ENCODE data around the gene RLN3. TPM values are rescaled to one million over a fixed set of nuclear protein-coding genes. Genes with fewer than 3 reads are reported as not detected.

RLN3 gene
- total and polyA plus RNA-seq, 9 of the 15 experiments (the other 6 are each of a cell fraction or from before 2014, with no cell fraction given) = 0.31 to 1.2 (median 0.71) TPM; not detected in 6

DNA sequence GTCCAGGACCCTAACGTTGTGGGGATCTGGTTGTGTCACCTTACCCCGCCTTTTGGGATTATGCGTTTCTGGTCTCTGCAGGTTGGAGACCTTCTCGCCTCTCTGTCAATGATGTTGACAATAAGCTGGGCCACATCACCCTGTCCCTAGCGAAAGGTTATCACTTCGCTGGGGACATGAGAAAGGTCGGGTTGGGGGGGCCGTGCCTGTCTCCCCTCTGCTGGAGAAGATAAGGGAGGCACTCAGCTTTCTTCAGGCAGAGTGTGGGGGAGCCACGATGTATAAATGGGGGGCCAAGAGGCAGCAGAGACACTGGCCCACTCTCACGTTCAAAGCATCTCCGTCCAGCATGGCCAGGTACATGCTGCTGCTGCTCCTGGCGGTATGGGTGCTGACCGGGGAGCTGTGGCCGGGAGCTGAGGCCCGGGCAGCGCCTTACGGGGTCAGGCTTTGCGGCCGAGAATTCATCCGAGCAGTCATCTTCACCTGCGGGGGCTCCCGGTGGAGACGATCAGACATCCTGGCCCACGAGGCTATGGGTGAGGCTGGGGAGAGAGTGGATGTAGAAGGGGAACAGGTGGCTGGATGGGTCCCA lies at the start of gene RLN3 (continued):
- TF ChIP-seq POLR2AphosphoS5 (IDR thresholded peaks at IDR 0.05; ENCODE audit: control insufficient read depth, insufficient read depth, low read depth, low read length) (peak; percentile 48; the same call in 1 of the 2 replicates), MED1 (CRISPR knock-in tag; IDR thresholded peaks at IDR 0.05; ENCODE audit: borderline replicate concordance) (0 out of 2 replicates have a peak, but pooled peaks have one; percentile 56), TBP (optimal IDR thresholded peaks at IDR 0.05; ENCODE audit: low read depth, low read length) (no peak), POLR2B (IDR thresholded peaks at IDR 0.05; ENCODE audit: low read depth, partially characterized antibody) (no peak), TRIM28 (IDR thresholded peaks at IDR 0.05) (no peak), DACH1 (IDR thresholded peaks at IDR 0.05; ENCODE audit: partially characterized antibody) (no peak), MECOM (CRISPR knock-in tag; IDR thresholded peaks at IDR 0.05) (no peak), TAL1 (IDR thresholded peaks at IDR 0.05) (peak; percentile 60; the same call in 1 of the 2 replicates), SMARCE1 (IDR thresholded peaks at IDR 0.05) (peak; percentile 50; the same call in 1 of the 2 replicates), PHTF2 (CRISPR knock-in tag; IDR thresholded peaks at IDR 0.05) (no peak), NR2C1 (IDR thresholded peaks at IDR 0.05) (peak; percentile 40), NR2C1 (tag; IDR thresholded peaks at IDR 0.05) (peak; percentile 43; the same call in 1 of the 2 replicates), TGIF2 (CRISPR knock-in tag; IDR thresholded peaks at IDR 0.05) (no peak), ZNF384 (IDR thresholded peaks at IDR 0.05; ENCODE audit: low read depth, low read length) (no peak), RAD21 (CRISPR knock-in tag; conservative IDR thresholded peaks at IDR 0.05 in 1 of 2, IDR thresholded peaks at IDR 0.05 in 1 of 2) (no peak), TCF3 (CRISPR knock-in tag; IDR thresholded peaks at IDR 0.05) (peak; percentile 83)
- TF ChIP-seq, protein P1, sequence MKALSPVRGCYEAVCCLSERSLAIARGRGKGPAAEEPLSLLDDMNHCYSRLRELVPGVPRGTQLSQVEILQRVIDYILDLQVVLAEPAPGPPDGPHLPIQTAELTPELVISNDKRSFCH (CRISPR knock-in tag; IDR thresholded peaks at IDR 0.05) = no peak
- TF ChIP-seq, protein P1 (tag; IDR thresholded peaks at IDR 0.05) = peak; percentile 99
- TF ChIP-seq, protein P2, sequence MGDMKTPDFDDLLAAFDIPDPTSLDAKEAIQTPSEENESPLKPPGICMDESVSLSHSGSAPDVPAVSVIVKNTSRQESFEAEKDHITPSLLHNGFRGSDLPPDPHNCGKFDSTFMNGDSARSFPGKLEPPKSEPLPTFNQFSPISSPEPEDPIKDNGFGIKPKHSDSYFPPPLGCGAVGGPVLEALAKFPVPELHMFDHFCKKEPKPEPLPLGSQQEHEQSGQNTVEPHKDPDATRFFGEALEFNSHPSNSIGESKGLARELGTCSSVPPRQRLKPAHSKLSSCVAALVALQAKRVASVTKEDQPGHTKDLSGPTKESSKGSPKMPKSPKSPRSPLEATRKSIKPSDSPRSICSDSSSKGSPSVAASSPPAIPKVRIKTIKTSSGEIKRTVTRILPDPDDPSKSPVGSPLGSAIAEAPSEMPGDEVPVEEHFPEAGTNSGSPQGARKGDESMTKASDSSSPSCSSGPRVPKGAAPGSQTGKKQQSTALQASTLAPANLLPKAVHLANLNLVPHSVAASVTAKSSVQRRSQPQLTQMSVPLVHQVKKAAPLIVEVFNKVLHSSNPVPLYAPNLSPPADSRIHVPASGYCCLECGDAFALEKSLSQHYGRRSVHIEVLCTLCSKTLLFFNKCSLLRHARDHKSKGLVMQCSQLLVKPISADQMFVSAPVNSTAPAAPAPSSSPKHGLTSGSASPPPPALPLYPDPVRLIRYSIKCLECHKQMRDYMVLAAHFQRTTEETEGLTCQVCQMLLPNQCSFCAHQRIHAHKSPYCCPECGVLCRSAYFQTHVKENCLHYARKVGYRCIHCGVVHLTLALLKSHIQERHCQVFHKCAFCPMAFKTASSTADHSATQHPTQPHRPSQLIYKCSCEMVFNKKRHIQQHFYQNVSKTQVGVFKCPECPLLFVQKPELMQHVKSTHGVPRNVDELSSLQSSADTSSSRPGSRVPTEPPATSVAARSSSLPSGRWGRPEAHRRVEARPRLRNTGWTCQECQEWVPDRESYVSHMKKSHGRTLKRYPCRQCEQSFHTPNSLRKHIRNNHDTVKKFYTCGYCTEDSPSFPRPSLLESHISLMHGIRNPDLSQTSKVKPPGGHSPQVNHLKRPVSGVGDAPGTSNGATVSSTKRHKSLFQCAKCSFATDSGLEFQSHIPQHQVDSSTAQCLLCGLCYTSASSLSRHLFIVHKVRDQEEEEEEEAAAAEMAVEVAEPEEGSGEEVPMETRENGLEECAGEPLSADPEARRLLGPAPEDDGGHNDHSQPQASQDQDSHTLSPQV (IDR thresholded peaks at IDR 0.05) = 0 out of 2 replicates have a peak, but pooled peaks have one; percentile 30

Measured in K562 (cell line).